DND-41 (cell line): Measurements from ENCODE around the gene CDYL.
"Not testable (repeated sequence)": the region's sequence is repeated elsewhere in the genome, so short reads cannot be mapped to it uniquely, and the experiment has no call there.

ENCODE experiments used
- CTCF ChIP-seq: IDR thresholded peaks from 2 replicates; pipeline ENCODE4 v1.5.1; 2012; ENCODE audit warnings: borderline replicate concordance, low read length, moderate library complexity, mild to moderate bottlenecking; ENCODE audit not compliant: poor library complexity, severe bottlenecking; ENCODE audit errors: extremely low read depth
- EZH2 ChIP-seq: IDR thresholded peaks from 3 replicates; pipeline ENCODE4 v1.6.1; 2012; ENCODE audit warnings: borderline replicate concordance, low read depth, mild to moderate bottlenecking, moderate library complexity, low read length, inconsistent platforms; ENCODE audit not compliant: severe bottlenecking

DNA sequence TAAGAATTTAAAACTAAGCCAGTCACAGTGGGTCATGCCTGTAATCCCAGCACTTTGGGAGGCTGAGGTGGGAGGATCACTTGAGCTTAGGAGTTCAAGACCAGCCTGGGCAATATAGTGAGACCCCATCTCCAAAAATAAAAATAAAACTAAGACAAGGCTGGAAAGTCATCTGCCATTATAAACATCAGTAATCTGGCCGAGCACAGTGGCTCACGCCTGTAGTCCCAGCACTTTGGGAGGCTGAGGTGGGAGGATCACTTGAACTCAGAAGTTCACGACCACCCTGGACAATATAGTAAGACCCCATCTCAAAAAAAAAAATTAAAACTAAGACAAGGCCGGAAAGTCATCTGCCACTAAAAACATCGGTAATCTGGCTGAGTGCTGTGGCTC is 228.8 kb downstream of the CDYL start:
- not testable (repeated sequence) for TF ChIP-seq EZH2, CTCF
